DLD1 (cell line): ENCODE results near the gene RNF145.
"Not testable (repeated sequence)": the region's sequence is repeated elsewhere in the genome, so short reads cannot be mapped to it uniquely, and the experiment has no call there.

Source experiments
- in situ Hi-C: cut with HindIII; loops from 2 replicates; pipeline ENCODE4 v1.10.0; 2017; ENCODE audit warnings: low sequenced_read_pairs

RNF145 gene

GRCh38 chr5:159163027-159163700 is 46.2 kb downstream of the RNF145 start:
- in situ Hi-C loops = no loop called here

- in situ Hi-C loops = no loop called here
Observed at GRCh38 chr5:159161361-159162214, 47.8 kb downstream of the RNF145 start.

GRCh38 chr5:159158553-159159091 is 50.7 kb downstream of the RNF145 start:
- in situ Hi-C loops = not testable (repeated sequence)

GRCh38 chr5:159157552-159157951 is 51.8 kb downstream of the RNF145 start:
- in situ Hi-C loops = no loop called here

- in situ Hi-C loops = no loop called here
Observed at GRCh38 chr5:159156426-159157238, 52.7 kb downstream of the RNF145 start.

GRCh38 chr5:159155960-159156359 is 53.4 kb downstream of the RNF145 start:
- in situ Hi-C loops = no loop called here

- in situ Hi-C loops = no loop called here
Observed at GRCh38 chr5:159152876-159153275, 56.5 kb downstream of the RNF145 start.

- in situ Hi-C loops = no loop called here
Observed at GRCh38 chr5:159149085-159149484, 60.3 kb downstream of the RNF145 start.

GRCh38 chr5:159147976-159148375 is 61.4 kb downstream of the RNF145 start:
- in situ Hi-C loops = no loop called here

- in situ Hi-C loops = no loop called here
Observed at GRCh38 chr5:159146839-159147238, 62.5 kb downstream of the RNF145 start.

- in situ Hi-C loops = not testable (repeated sequence)
Observed at GRCh38 chr5:159145160-159145559, 64.2 kb downstream of the RNF145 start.

- in situ Hi-C loops = no loop called here
Observed at GRCh38 chr5:159139802-159140201, 69.6 kb downstream of the RNF145 start.

GRCh38 chr5:159135896-159136531 is 73.3 kb downstream of the RNF145 start:
- in situ Hi-C loops = no loop called here

- in situ Hi-C loops = no loop called here
Observed at GRCh38 chr5:159133041-159133741, 76.2 kb downstream of the RNF145 start.

- in situ Hi-C loops = no loop called here
Observed at GRCh38 chr5:159132429-159133040, 76.8 kb downstream of the RNF145 start.

- in situ Hi-C loops = no loop called here
Observed at GRCh38 chr5:159131951-159132350, 77.4 kb downstream of the RNF145 start.

GRCh38 chr5:159130871-159131270 is 78.5 kb downstream of the RNF145 start:
- in situ Hi-C loops = no loop called here

- in situ Hi-C loops = no loop called here
Observed at GRCh38 chr5:159128070-159128541, 81.2 kb downstream of the RNF145 start.

GRCh38 chr5:159123700-159124099 is 85.7 kb downstream of the RNF145 start:
- in situ Hi-C loops = no loop called here
